Fibroblast of lung (primary cell): ENCODE data around the gene GPM6B.

Experiments
- EZH2 ChIP-seq: IDR thresholded peaks from 2 replicates; pipeline ENCODE4 v1.5.1; 2012; ENCODE audit warnings: low read length, control low read depth, mild to moderate bottlenecking; ENCODE audit errors: missing control alignments
- TF ChIP-seq, protein P1 (sequence below), 2 donors: IDR thresholded peaks in 1 of 2; conservative IDR thresholded peaks in 1 of 2; 1 replicate in 1 of 2; 2 replicates in 1 of 2; pipeline ENCODE4 v1.5.1; 2011 to 2012; ENCODE audit warnings: low read length in 2 of 2, control low read depth in 1 of 2, inconsistent platforms in 1 of 2, low read depth in 1 of 2, mild to moderate bottlenecking in 1 of 2

DNA sequence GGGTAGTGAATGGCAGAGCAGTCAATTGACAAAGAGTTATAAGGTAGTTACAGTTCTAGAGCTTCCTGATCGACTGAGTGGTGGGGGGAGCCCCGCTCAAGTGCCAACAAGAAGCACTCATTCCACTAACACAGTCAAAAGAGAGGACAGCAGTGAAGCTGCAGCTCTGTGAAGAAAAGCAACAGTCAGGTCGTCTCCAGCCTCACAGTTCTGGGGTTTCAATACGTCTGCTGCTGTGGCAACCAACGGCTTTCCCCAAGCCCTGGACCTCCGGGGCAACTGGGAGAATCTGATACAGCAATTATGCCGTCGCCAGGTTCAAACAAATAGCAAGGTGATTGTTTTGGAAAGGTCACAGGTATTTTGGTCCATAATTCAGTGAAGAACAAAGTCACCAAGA is 30.8 kb downstream of the GPM6B start:
- TF ChIP-seq, protein P1, sequence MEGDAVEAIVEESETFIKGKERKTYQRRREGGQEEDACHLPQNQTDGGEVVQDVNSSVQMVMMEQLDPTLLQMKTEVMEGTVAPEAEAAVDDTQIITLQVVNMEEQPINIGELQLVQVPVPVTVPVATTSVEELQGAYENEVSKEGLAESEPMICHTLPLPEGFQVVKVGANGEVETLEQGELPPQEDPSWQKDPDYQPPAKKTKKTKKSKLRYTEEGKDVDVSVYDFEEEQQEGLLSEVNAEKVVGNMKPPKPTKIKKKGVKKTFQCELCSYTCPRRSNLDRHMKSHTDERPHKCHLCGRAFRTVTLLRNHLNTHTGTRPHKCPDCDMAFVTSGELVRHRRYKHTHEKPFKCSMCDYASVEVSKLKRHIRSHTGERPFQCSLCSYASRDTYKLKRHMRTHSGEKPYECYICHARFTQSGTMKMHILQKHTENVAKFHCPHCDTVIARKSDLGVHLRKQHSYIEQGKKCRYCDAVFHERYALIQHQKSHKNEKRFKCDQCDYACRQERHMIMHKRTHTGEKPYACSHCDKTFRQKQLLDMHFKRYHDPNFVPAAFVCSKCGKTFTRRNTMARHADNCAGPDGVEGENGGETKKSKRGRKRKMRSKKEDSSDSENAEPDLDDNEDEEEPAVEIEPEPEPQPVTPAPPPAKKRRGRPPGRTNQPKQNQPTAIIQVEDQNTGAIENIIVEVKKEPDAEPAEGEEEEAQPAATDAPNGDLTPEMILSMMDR (conservative IDR thresholded peaks at IDR 0.05 in 1 of 2, IDR thresholded peaks at IDR 0.05 in 1 of 2; ENCODE audit: low read depth in 1 of 2, low read length in 2 of 2), result no peak
- no peak for TF ChIP-seq EZH2
